Caki2 (cell line): ENCODE data around the gene PABPN1. TPM values are rescaled to one million over a fixed set of nuclear protein-coding genes. Genes with fewer than 3 reads are reported as not detected.

ENCODE experiments used
- DNase-seq: peaks from one replicate; pipeline ENCODE4 v3.0.0-alpha.2; 2015; ENCODE audit warnings: low read depth
- in situ Hi-C: cut with HindIII; loops from 2 replicates; pipeline ENCODE4 v1.10.0; 2016; ENCODE audit warnings: low sequenced_read_pairs, low pct_unique_long_range_greater_than_20kb, mixed read lengths
- total RNA-seq: library from RNA; depleted of rRNA; stranded (reverse); fragments of >200 nt; shearing (Covaris generic); gene quantifications from 2 replicates; pipeline ENCODE4 v1.2.3, GENCODE V29; 2014; ENCODE audit warnings: low replicate concordance

The PABPN1 gene
- total RNA-seq, 1 experiment from 2014 or later: 73.8 TPM

GRCh38 chr14:23299986-23300686 lies 21.1 kb upstream of the PABPN1 start:
- in situ Hi-C loops: no loop called here
- DNase-seq: no peak

- DNase-seq: peak; percentile 46
Observed at GRCh38 chr14:23300687-23301223, 20.5 kb upstream of the PABPN1 start.

GRCh38 chr14:23301288-23301968 lies 19.8 kb upstream of the PABPN1 start:
- in situ Hi-C loops: no loop called here
- DNase-seq: peak; percentile 99

More at GRCh38 chr14:23300687-23301223, 20.5 kb upstream of the PABPN1 start:
- in situ Hi-C loops: no loop called here

GRCh38 chr14:23301969-23302289 lies 19.3 kb upstream of the PABPN1 start:
- in situ Hi-C loops: no loop called here
- no peak for DNase-seq

GRCh38 chr14:23302290-23303225 lies 18.7 kb upstream of the PABPN1 start, which contains the start of gene PPP1R3E:
PPP1R3E (minus strand) TSS chr14:23302859; CDS start chr14:23302576, 283 bp downstream.
- in situ Hi-C loops: no loop called here
- DNase-seq: peak; percentile 75

- peak; percentile 87 for DNase-seq
- in situ Hi-C loops: no loop called here
Observed at GRCh38 chr14:23306412-23307145, 14.7 kb upstream of the PABPN1 start, which contains the start of gene BCL2L2. BCL2L2 (plus strand) TSS chr14:23306833; CDS start chr14:23307768, 935 bp downstream.

- in situ Hi-C loops: no loop called here
Observed at GRCh38 chr14:23307146-23307530, 14.1 kb upstream of the PABPN1 start.

GRCh38 chr14:23307687-23308644 lies 13.3 kb upstream of the PABPN1 start:
- in situ Hi-C loops: no loop called here
- DNase-seq: no peak

More at GRCh38 chr14:23307146-23307530, 14.1 kb upstream of the PABPN1 start:
- no peak for DNase-seq

GRCh38 chr14:23308721-23309445 lies 12.4 kb upstream of the PABPN1 start:
- in situ Hi-C loops: no loop called here

GRCh38 chr14:23310546-23310945 lies 10.7 kb upstream of the PABPN1 start:
- in situ Hi-C loops: no loop called here
- no peak for DNase-seq

More at GRCh38 chr14:23308721-23309445, 12.4 kb upstream of the PABPN1 start:
- DNase-seq: no peak

- no peak for DNase-seq
- in situ Hi-C loops: no loop called here
Observed at GRCh38 chr14:23316300-23316699, 5.0 kb upstream of the PABPN1 start.

GRCh38 chr14:23319746-23320583 lies 1.3 kb upstream of the PABPN1 start:
- in situ Hi-C loops: no loop called here
- DNase-seq: no peak

- in situ Hi-C loops: no loop called here
- DNase-seq: peak; percentile 44
Observed at GRCh38 chr14:23321572-23322547, 603 bp downstream of the PABPN1 start.
